ENCODE measurements around the gene CERS6.

DNA sequence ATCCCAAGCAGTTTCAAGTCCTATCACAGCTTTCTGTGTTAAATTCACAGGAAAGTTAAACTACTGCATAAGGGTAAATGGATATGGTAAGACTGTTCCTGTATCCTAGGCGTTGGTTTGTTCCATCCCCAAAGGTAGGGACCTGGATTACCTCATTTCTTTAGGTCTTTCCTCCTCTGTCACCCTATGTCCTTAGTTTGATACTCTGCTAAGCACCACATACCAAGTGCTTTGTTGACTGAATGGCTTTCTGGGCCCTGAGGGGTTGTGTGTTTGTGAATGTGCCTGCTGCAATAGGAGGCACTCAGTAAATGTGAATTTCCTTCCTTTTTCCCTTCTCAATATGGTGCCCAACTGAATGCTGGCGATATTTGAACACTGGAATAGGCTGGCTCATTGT is 354.2 kb downstream of the CERS6 start:
- TF ChIP-seq CTCF (IDR thresholded peaks at IDR 0.05) (no peak), POLR2AphosphoS5 (IDR thresholded peaks at IDR 0.05) (no peak)

All from esophagus muscularis mucosa (tissue), 3 donors.